HepG2 (cell line): ENCODE results near the gene CIAPIN1. TPM values are rescaled to one million over a fixed set of nuclear protein-coding genes. Genes with fewer than 3 reads are reported as not detected.

Source experiments
- ATAC-seq: fragments of 200-7000 bp; cut with Tn5 transposase; 3 replicates; pipeline ENCODE4 v1.9.1; 2020; ENCODE audit warnings: mild to moderate bottlenecking, moderate library complexity
- BruUV-seq: library from RNA; stranded (reverse); fragments of 400-500 nt; replicated peaks from 2 replicates; lab custom pipeline; 2021; lab: Mats Ljungman, UMichigan
- CTCF ChIA-PET: fragments of 300-600 bp; formaldehyde crosslinking; extraction: SDS; loops from one replicate; lab custom pipeline; 2021; ENCODE audit warnings: low total read pairs, inconsistent platforms, low intra/inter-chr PET ratio; lab: Yijun Ruan, JAX
- POLR2A ChIA-PET: fragments of 350-600 bp; sonication (Branson Sonifier 250); formaldehyde crosslinking; loops from one replicate; lab custom pipeline; 2020; ENCODE audit warnings: antibody characterized with exemption, inconsistent platforms; lab: Yijun Ruan, JAX
- DNase-seq: peaks from one replicate; pipeline ENCODE4 v3.0.0-alpha.2; 2015; ENCODE audit warnings: low spot score
- FAIRE-seq: peaks from 3 replicates; lab custom pipeline; 2011; peaks lifted over from hg19 to GRCh38; lab: Jason Lieb, UNC
- H2AFZ ChIP-seq: one replicate; pipeline ENCODE4 v1.6.1; 2011; ENCODE audit warnings: low read length, inconsistent platforms
- H3K27ac ChIP-seq: fragments of 300-600 bp; 3 replicates; pipeline ENCODE4 v1.8.0; 2011; ENCODE audit warnings: mixed run types, mild to moderate bottlenecking, mixed read lengths, low read length, inconsistent platforms; ENCODE audit not compliant: insufficient read depth; ENCODE audit errors: extremely low read length
- H3K27me3 ChIP-seq, 2 experiments: fragments of 200-600 bp in 1 of 2; 2 replicates in 1 of 2; 3 replicates in 1 of 2; pipeline versions ENCODE4 v1.6.0 to v1.8.0; 2011; ENCODE audit warnings: low read length in 2 of 2, mild to moderate bottlenecking in 2 of 2, moderate library complexity in 2 of 2, inconsistent platforms in 1 of 2; ENCODE audit not compliant: insufficient read depth in 2 of 2, control insufficient read depth in 1 of 2
- H3K36me3 ChIP-seq, 2 experiments: fragments of 200-600 bp in 1 of 2; replicated peaks in 1 of 2; 2 replicates in 1 of 2; 3 replicates in 1 of 2; pipeline versions ENCODE4 v1.5.1 to v1.8.0; 2011; ENCODE audit warnings: low read length in 2 of 2, inconsistent platforms in 1 of 2; ENCODE audit not compliant: insufficient read depth in 2 of 2, control insufficient read depth in 1 of 2
- H3K4me1 ChIP-seq: 2 replicates; pipeline ENCODE4 v1.5.1; 2012; ENCODE audit warnings: low read length, inconsistent platforms; ENCODE audit not compliant: insufficient read depth
- H3K4me2 ChIP-seq: 2 replicates; pipeline ENCODE4 v1.6.0; 2011; ENCODE audit warnings: low read depth, low read length, inconsistent platforms
- H3K4me3 ChIP-seq, 3 experiments: fragments of 200-600 bp in 1 of 3; sonication (generic), shearing (Covaris generic) in 1 of 3; replicated peaks in 1 of 3; 2 replicates each; pipeline ENCODE4 v1.5.1; 2011 to 2016; ENCODE audit warnings: low read length in 3 of 3, inconsistent platforms in 2 of 3, low read depth in 2 of 3, mild to moderate bottlenecking in 2 of 3, control low read depth in 1 of 3, mixed read lengths in 1 of 3; ENCODE audit not compliant: insufficient read depth in 1 of 3
- H3K79me2 ChIP-seq: one replicate; pipeline ENCODE4 v1.6.1; 2011; ENCODE audit warnings: low read length, inconsistent platforms; ENCODE audit not compliant: insufficient read depth
- H3K9ac ChIP-seq: 2 replicates; pipeline ENCODE4 v1.6.0; 2011; ENCODE audit warnings: mild to moderate bottlenecking, low read depth, low read length, inconsistent platforms; ENCODE audit not compliant: insufficient read depth
- H3K9me3 ChIP-seq: 2 replicates; pipeline ENCODE4 v1.5.1; 2012; ENCODE audit warnings: mild to moderate bottlenecking, low read length
- H4K20me1 ChIP-seq: 2 replicates; pipeline ENCODE4 v1.6.0; 2011; ENCODE audit warnings: inconsistent platforms, mild to moderate bottlenecking, low read length, moderate library complexity; ENCODE audit not compliant: insufficient read depth
- AGO1 ChIP-seq: fragments of 200-400 bp; formaldehyde crosslinking; IDR thresholded peaks from 2 replicates; pipeline ENCODE4 v1.6.1; 2017; ENCODE audit warnings: mild to moderate bottlenecking, low read depth, low read length, moderate library complexity; ENCODE audit not compliant: poor library complexity, severe bottlenecking
- ARNT ChIP-seq: fragments of 450-650 bp; IDR thresholded peaks from 2 replicates; pipeline ENCODE4 v1.6.1; 2017
- ARNT2 ChIP-seq: sonication (generic); formaldehyde crosslinking; IDR thresholded peaks from 2 replicates; pipeline ENCODE4 v1.8.0; 2022; ENCODE audit warnings: mild to moderate bottlenecking, low read depth, missing genetic modification reagents, moderate library complexity
- CBX2 ChIP-seq, 2 experiments: fragments of 200-600 bp in 1 of 2; sonication (generic); formaldehyde crosslinking in 1 of 2; IDR thresholded peaks; 2 replicates each; pipeline versions ENCODE4 v1.7.0 to v1.8.1; 2018 to 2022; ENCODE audit warnings: low read depth in 2 of 2, low read length in 1 of 2, mild to moderate bottlenecking in 1 of 2, missing genetic modification reagents in 1 of 2
- CTCF ChIP-seq: sonication (generic); formaldehyde crosslinking; IDR thresholded peaks from 2 replicates; pipeline ENCODE4 v1.5.0; 2020; ENCODE audit warnings: mild to moderate bottlenecking, missing genetic modification reagents, moderate library complexity
- FOSL2 ChIP-seq: sonication (generic); formaldehyde crosslinking; IDR thresholded peaks from 2 replicates; pipeline ENCODE4 v1.4.0; 2020; ENCODE audit warnings: missing genetic modification reagents
- FOXK1 ChIP-seq: sonication (generic); formaldehyde crosslinking; IDR thresholded peaks from 2 replicates; pipeline ENCODE4 v1.4.0; 2020; ENCODE audit warnings: low read depth, missing genetic modification reagents, borderline replicate concordance
- GLMP ChIP-seq: sonication (generic); formaldehyde crosslinking; IDR thresholded peaks from 2 replicates; pipeline ENCODE4 v1.9.0; 2021; ENCODE audit warnings: missing genetic modification reagents, mild to moderate bottlenecking, borderline replicate concordance
- HHEX ChIP-seq: IDR thresholded peaks from 2 replicates; pipeline ENCODE4 v1.6.1; 2016; ENCODE audit warnings: control low read depth
- ISL2 ChIP-seq: sonication (generic); formaldehyde crosslinking; IDR thresholded peaks from 2 replicates; pipeline ENCODE4 v1.5.0; 2020; ENCODE audit warnings: missing genetic modification reagents
- NFE2L2 ChIP-seq: fragments of 150-350 bp; IDR thresholded peaks from 2 replicates; pipeline ENCODE4 v1.6.1; 2014; ENCODE audit warnings: low read length
- PHB2 ChIP-seq: fragments of 450-650 bp; IDR thresholded peaks from 2 replicates; pipeline ENCODE4 v1.6.1; 2018; ENCODE audit not compliant: partially characterized antibody
- STAG1 ChIP-seq: sonication (generic); formaldehyde crosslinking; IDR thresholded peaks from 2 replicates; pipeline ENCODE4 v1.4.0; 2020; ENCODE audit warnings: missing genetic modification reagents
- U2AF2 ChIP-seq: fragments of 200-400 bp; formaldehyde crosslinking; IDR thresholded peaks from 2 replicates; pipeline ENCODE4 v1.6.1; 2017; ENCODE audit warnings: low read depth, mild to moderate bottlenecking, low read length
- ZFP1 ChIP-seq: IDR thresholded peaks from 2 replicates; pipeline ENCODE4 v1.6.1; 2016
- ZIK1 ChIP-seq: sonication (generic); formaldehyde crosslinking; IDR thresholded peaks from 2 replicates; pipeline ENCODE4 v1.5.0; 2020; ENCODE audit warnings: mild to moderate bottlenecking, low read depth, missing genetic modification reagents, borderline replicate concordance
- ZNF563 ChIP-seq: sonication (generic); formaldehyde crosslinking; IDR thresholded peaks from 2 replicates; pipeline ENCODE4 v1.8.0; 2022; ENCODE audit warnings: mild to moderate bottlenecking, moderate library complexity, missing genetic modification reagents
- ZNF766 ChIP-seq: sonication (generic); formaldehyde crosslinking; IDR thresholded peaks from 2 replicates; pipeline ENCODE4 v1.5.0; 2020; ENCODE audit warnings: missing genetic modification reagents, borderline replicate concordance
- in situ Hi-C: cut with HindIII; loops from 2 replicates; pipeline ENCODE4 v1.10.0; 2017; ENCODE audit warnings: low pct_unique_long_range_greater_than_20kb; ENCODE audit not compliant: extremely low pct_ligation_motif_present
- intact Hi-C: fragments of 100-400 bp; cut with micrococcal nuclease; formaldehyde crosslinking; loops from one replicate; pipeline ENCODE4 v1.10.0; 2022; ENCODE audit not compliant: unreplicated experiment
- polyA plus RNA-seq, 8 experiments: library from polyadenylated mRNA; depleted of rRNA in 3 of 8; stranded (reverse) in 7 of 8; unstranded in 1 of 8; fragments of >200 nt; fragmentation: Illumina TruSeq in 4 of 8; extraction: Trizol in 4 of 8; gene quantifications; 2 replicates each; pipeline versions ENCODE4 v1.2.1 to v1.2.3, GENCODE V29; 2011 to 2016; ENCODE audit warnings: low read depth in 4 of 8, missing spikeins in 1 of 8, mixed read lengths in 1 of 8; ENCODE audit not compliant: insufficient read depth in 1 of 8
- total RNA-seq, 5 experiments: library from RNA; depleted of rRNA; stranded (reverse); fragments of >200 nt; fragmentation: Illumina TruSeq; extraction: Trizol; gene quantifications; 2 replicates each; pipeline ENCODE4 v1.2.3, GENCODE V29; 2016; ENCODE audit warnings: low read depth in 1 of 5

Gene CIAPIN1
- total and polyA plus RNA-seq, 2 of the 13 experiments (the other 11 are each of a cell fraction or from before 2014, with no cell fraction given), result 69.3 to 89.7 TPM

GRCh38 chr16:57427824-57428223, 19.4 kb downstream of the CIAPIN1 start:
- ChIA-PET POLR2A (no interaction called here), CTCF (no interaction called here)
- H3K9me3 ChIP-seq, result no peaks in the 10 kb centered on the region
- BruUV-seq, result no TSS peak
- H3K27me3 ChIP-seq, result no peaks in the 10 kb centered on the region
- DNase-seq, result no peak
- H3K79me2 ChIP-seq, result no peaks in the 10 kb centered on the region
- FAIRE-seq, result no peak
- no peak overlapping the region for H3K4me3 ChIP-seq
- no peak overlapping the region for H2AFZ ChIP-seq
- intact Hi-C loops (no loop called here), in situ Hi-C loops (no loop called here)
- no peak overlapping the region for H3K4me2 ChIP-seq
- no peak for ATAC-seq
- no peak overlapping the region for H3K9ac ChIP-seq
- no peak overlapping the region for H3K27ac ChIP-seq
- peaks cover 19 to 52% of the 10 kb centered on the region in 2 experiments for H3K36me3 ChIP-seq
- H3K4me1 ChIP-seq, result peaks cover 10% of the 10 kb centered on the region
- H4K20me1 ChIP-seq, result no peaks in the 10 kb centered on the region
- TF ChIP-seq CTCF (CRISPR knock-in tag) (peak; percentile 30), STAG1 (CRISPR knock-in tag) (0 out of 2 replicates have a peak, but pooled peaks have one; percentile 18), NFE2L2 (no peak), ZNF766 (CRISPR knock-in tag) (no peak), AGO1 (no peak), CBX2 (IDR thresholded peaks at IDR 0.05; ENCODE audit: low read depth, low read length) (no peak), CBX2 (CRISPR knock-in tag; IDR thresholded peaks at IDR 0.05; ENCODE audit: low read depth) (no peak), PHB2 (no peak), GLMP (no peak), ZIK1 (CRISPR knock-in tag) (no peak), U2AF2 (no peak), FOSL2 (peak; percentile 63), HHEX (CRISPR knock-in tag) (no peak), ISL2 (CRISPR knock-in tag) (no peak), ZNF563 (CRISPR knock-in tag) (no peak), FOXK1 (no peak), ARNT (no peak), ZFP1 (CRISPR knock-in tag) (no peak), ARNT2 (CRISPR knock-in tag) (no peak)
